ENCODE data around the gene NHS.

The NHS gene

GRCh38 chrX:17470136-17470535, 95.1 kb downstream of the NHS start:
- no peaks in the 10 kb centered on the region for H4K20me1 ChIP-seq (ENCODE audit: insufficient read depth)
- H2AFZ ChIP-seq (ENCODE audit: low read depth) = no peak overlapping the region
- no peaks in the 10 kb centered on the region for H3K4me1 ChIP-seq (ENCODE audit: low read depth, poor library complexity, severe bottlenecking)
- H3K79me2 ChIP-seq (ENCODE audit: insufficient read depth, low read depth) = no peaks in the 10 kb centered on the region
- H3K27ac ChIP-seq = no peak overlapping the region
- H3K27me3 ChIP-seq (ENCODE audit: insufficient read depth, low read depth) = no peaks in the 10 kb centered on the region
- no peak overlapping the region for H3K4me2 ChIP-seq
- H3K36me3 ChIP-seq (ENCODE audit: insufficient read depth) = no peaks in the 10 kb centered on the region
- H3K9ac ChIP-seq = no peak overlapping the region
- TF ChIP-seq CTCF (conservative IDR thresholded peaks at IDR 0.05; ENCODE audit: low read depth, low read length) = no peak
- no peak overlapping the region for H3K4me3 ChIP-seq (IDR thresholded peaks at IDR 0.05; ENCODE audit: insufficient read depth, low read depth, low read length)

- Histone ChIP-seq H3K9ac (no peak overlapping the region), H3K4me3 (IDR thresholded peaks at IDR 0.05; ENCODE audit: insufficient read depth, low read depth, low read length) (no peak overlapping the region), H3K27ac (no peak overlapping the region), H2AFZ (ENCODE audit: low read depth) (no peak overlapping the region), H3K79me2 (ENCODE audit: insufficient read depth, low read depth) (no peaks in the 10 kb centered on the region), H3K27me3 (ENCODE audit: insufficient read depth, low read depth) (no peaks in the 10 kb centered on the region), H3K4me1 (ENCODE audit: low read depth, poor library complexity, severe bottlenecking) (no peaks in the 10 kb centered on the region), H4K20me1 (ENCODE audit: insufficient read depth) (no peaks in the 10 kb centered on the region), H3K4me2 (no peak overlapping the region), H3K36me3 (ENCODE audit: insufficient read depth) (no peaks in the 10 kb centered on the region)
- TF ChIP-seq CTCF (conservative IDR thresholded peaks at IDR 0.05; ENCODE audit: low read depth, low read length) = no peak
Observed at GRCh38 chrX:17471121-17471520, 96.1 kb downstream of the NHS start.

GRCh38 chrX:17471861-17472260, 96.9 kb downstream of the NHS start:
- H3K4me3 ChIP-seq (IDR thresholded peaks at IDR 0.05; ENCODE audit: insufficient read depth, low read depth, low read length) = no peak overlapping the region
- H3K27me3 ChIP-seq (ENCODE audit: insufficient read depth, low read depth) = no peaks in the 10 kb centered on the region
- TF ChIP-seq CTCF (conservative IDR thresholded peaks at IDR 0.05; ENCODE audit: low read depth, low read length) = no peak
- no peaks in the 10 kb centered on the region for H3K79me2 ChIP-seq (ENCODE audit: insufficient read depth, low read depth)
- H3K4me2 ChIP-seq = no peak overlapping the region
- no peaks in the 10 kb centered on the region for H4K20me1 ChIP-seq (ENCODE audit: insufficient read depth)
- H3K4me1 ChIP-seq (ENCODE audit: low read depth, poor library complexity, severe bottlenecking) = no peaks in the 10 kb centered on the region
- H2AFZ ChIP-seq (ENCODE audit: low read depth) = no peak overlapping the region
- no peaks in the 10 kb centered on the region for H3K36me3 ChIP-seq (ENCODE audit: insufficient read depth)
- no peak overlapping the region for H3K9ac ChIP-seq
- no peak overlapping the region for H3K27ac ChIP-seq

- H3K79me2 ChIP-seq (ENCODE audit: insufficient read depth, low read depth) = no peaks in the 10 kb centered on the region
- H3K9ac ChIP-seq = no peak overlapping the region
Observed at GRCh38 chrX:17472424-17472823, 97.4 kb downstream of the NHS start.

More at GRCh38 chrX:17472424-17472823, 97.4 kb downstream of the NHS start:
- H3K4me3 ChIP-seq (IDR thresholded peaks at IDR 0.05; ENCODE audit: insufficient read depth, low read depth, low read length) = no peak overlapping the region
- H3K36me3 ChIP-seq (ENCODE audit: insufficient read depth) = no peaks in the 10 kb centered on the region
- no peaks in the 10 kb centered on the region for H3K27me3 ChIP-seq (ENCODE audit: insufficient read depth, low read depth)
- TF ChIP-seq CTCF (conservative IDR thresholded peaks at IDR 0.05; ENCODE audit: low read depth, low read length) = no peak
- H3K27ac ChIP-seq = no peak overlapping the region
- no peaks in the 10 kb centered on the region for H4K20me1 ChIP-seq (ENCODE audit: insufficient read depth)
- H3K4me1 ChIP-seq (ENCODE audit: low read depth, poor library complexity, severe bottlenecking) = no peaks in the 10 kb centered on the region
- H3K4me2 ChIP-seq = no peak overlapping the region
- no peak overlapping the region for H2AFZ ChIP-seq (ENCODE audit: low read depth)
